Ishikawa (cell line): Measurements from ENCODE around the gene BDP1.

Source experiments
- CEBPB ChIP-seq: IDR thresholded peaks from 2 replicates; pipeline ENCODE4 v1.6.1; 2012
- CREB1 ChIP-seq: IDR thresholded peaks from 2 replicates; pipeline ENCODE4 v1.6.1; 2012; ENCODE audit warnings: low read depth
- EGR1 ChIP-seq: IDR thresholded peaks from 2 replicates; pipeline ENCODE4 v1.6.1; 2012
- EP300 ChIP-seq: IDR thresholded peaks from 2 replicates; pipeline ENCODE4 v1.6.1; 2012; ENCODE audit warnings: borderline replicate concordance
- FOXM1 ChIP-seq: IDR thresholded peaks from 2 replicates; pipeline ENCODE4 v1.6.1; 2012; ENCODE audit warnings: low read depth, borderline replicate concordance
- NFIC ChIP-seq: IDR thresholded peaks from 2 replicates; pipeline ENCODE4 v1.6.1; 2012
- RAD21 ChIP-seq: IDR thresholded peaks from 2 replicates; pipeline ENCODE4 v1.6.1; 2012; ENCODE audit warnings: low read depth
- TAF1 ChIP-seq: IDR thresholded peaks from 2 replicates; pipeline ENCODE4 v1.6.1; 2012; ENCODE audit warnings: low read depth, mild to moderate bottlenecking
- TEAD4 ChIP-seq: IDR thresholded peaks from 2 replicates; pipeline ENCODE4 v1.6.1; 2012
- YY1 ChIP-seq: IDR thresholded peaks from 2 replicates; pipeline ENCODE4 v1.6.1; 2012; ENCODE audit warnings: low read depth
- ZBTB7A ChIP-seq: IDR thresholded peaks from 2 replicates; pipeline ENCODE4 v1.6.1; 2012; ENCODE audit warnings: low read depth
- TF ChIP-seq, protein P1 (sequence below): IDR thresholded peaks from 2 replicates; pipeline ENCODE4 v1.6.1; 2012; ENCODE audit warnings: low read depth, mild to moderate bottlenecking

DNA sequence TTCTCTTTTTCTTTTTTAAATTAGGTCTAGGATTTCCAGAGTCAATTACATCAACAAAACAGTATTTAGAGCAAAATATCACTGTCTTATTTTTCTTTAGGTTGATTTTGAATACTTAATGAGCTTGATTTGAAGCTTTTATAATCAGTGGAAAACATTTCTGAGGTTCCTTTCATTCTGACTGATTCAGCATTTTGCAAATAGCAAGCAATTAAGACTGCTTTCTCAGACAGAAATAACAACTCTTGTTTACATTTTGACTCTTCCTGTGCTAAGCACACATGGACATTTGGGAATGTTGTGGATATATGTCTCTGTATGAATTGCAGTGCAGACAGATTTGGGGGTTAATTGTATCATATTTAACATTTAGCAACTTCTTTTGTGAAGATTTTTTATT lies 109.4 kb downstream of the BDP1 start:
- no peak for TF ChIP-seq ZBTB7A
- TF ChIP-seq TEAD4, result no peak
- no peak for TF ChIP-seq FOXM1
- no peak for TF ChIP-seq CREB1
- no peak for TF ChIP-seq RAD21
- TF ChIP-seq TAF1, result no peak
- TF ChIP-seq, protein P1, sequence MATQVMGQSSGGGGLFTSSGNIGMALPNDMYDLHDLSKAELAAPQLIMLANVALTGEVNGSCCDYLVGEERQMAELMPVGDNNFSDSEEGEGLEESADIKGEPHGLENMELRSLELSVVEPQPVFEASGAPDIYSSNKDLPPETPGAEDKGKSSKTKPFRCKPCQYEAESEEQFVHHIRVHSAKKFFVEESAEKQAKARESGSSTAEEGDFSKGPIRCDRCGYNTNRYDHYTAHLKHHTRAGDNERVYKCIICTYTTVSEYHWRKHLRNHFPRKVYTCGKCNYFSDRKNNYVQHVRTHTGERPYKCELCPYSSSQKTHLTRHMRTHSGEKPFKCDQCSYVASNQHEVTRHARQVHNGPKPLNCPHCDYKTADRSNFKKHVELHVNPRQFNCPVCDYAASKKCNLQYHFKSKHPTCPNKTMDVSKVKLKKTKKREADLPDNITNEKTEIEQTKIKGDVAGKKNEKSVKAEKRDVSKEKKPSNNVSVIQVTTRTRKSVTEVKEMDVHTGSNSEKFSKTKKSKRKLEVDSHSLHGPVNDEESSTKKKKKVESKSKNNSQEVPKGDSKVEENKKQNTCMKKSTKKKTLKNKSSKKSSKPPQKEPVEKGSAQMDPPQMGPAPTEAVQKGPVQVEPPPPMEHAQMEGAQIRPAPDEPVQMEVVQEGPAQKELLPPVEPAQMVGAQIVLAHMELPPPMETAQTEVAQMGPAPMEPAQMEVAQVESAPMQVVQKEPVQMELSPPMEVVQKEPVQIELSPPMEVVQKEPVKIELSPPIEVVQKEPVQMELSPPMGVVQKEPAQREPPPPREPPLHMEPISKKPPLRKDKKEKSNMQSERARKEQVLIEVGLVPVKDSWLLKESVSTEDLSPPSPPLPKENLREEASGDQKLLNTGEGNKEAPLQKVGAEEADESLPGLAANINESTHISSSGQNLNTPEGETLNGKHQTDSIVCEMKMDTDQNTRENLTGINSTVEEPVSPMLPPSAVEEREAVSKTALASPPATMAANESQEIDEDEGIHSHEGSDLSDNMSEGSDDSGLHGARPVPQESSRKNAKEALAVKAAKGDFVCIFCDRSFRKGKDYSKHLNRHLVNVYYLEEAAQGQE, result no peak
- no peak for TF ChIP-seq CEBPB
- no peak for TF ChIP-seq YY1
- no peak for TF ChIP-seq NFIC
- TF ChIP-seq EP300, result no peak
- no peak for TF ChIP-seq EGR1
